ENCODE data around the gene LRP2BP.

GRCh38 chr4:185381288-185382196 lies 14.2 kb downstream of the LRP2BP start:
- no peak for TF ChIP-seq CTCF (IDR thresholded peaks at IDR 0.05)
- TF ChIP-seq POLR2A (IDR thresholded peaks at IDR 0.05) = no peak
